Measurements from ENCODE around the gene TTC39B.

DNA sequence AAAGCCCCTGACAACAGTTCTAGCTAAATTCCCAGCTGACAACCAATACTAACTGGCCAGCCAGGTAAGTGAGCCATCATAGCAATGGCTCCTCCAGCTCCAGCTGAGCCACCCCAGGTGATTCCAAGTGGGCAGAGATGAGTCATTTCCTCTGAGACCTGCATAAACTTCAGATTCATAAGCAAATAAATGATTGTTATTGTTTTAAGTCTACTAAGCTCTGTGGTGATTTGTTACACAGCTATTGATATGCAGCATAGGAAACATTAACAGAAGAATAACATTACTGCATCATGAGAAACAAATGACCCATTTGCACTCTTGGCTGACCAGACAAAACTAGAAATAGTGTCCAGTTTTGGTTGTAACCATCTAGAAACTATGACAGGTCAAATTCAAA is 60.3 kb downstream of the TTC39B start:
- TF ChIP-seq, protein P1, sequence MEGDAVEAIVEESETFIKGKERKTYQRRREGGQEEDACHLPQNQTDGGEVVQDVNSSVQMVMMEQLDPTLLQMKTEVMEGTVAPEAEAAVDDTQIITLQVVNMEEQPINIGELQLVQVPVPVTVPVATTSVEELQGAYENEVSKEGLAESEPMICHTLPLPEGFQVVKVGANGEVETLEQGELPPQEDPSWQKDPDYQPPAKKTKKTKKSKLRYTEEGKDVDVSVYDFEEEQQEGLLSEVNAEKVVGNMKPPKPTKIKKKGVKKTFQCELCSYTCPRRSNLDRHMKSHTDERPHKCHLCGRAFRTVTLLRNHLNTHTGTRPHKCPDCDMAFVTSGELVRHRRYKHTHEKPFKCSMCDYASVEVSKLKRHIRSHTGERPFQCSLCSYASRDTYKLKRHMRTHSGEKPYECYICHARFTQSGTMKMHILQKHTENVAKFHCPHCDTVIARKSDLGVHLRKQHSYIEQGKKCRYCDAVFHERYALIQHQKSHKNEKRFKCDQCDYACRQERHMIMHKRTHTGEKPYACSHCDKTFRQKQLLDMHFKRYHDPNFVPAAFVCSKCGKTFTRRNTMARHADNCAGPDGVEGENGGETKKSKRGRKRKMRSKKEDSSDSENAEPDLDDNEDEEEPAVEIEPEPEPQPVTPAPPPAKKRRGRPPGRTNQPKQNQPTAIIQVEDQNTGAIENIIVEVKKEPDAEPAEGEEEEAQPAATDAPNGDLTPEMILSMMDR (IDR thresholded peaks at IDR 0.05; ENCODE audit: low read length): no peak
- TF ChIP-seq EZH2 (optimal IDR thresholded peaks at IDR 0.05; ENCODE audit: low read depth, low read length): no peak

Measured in MM.1S (cell line).